Calu3 (cell line): ENCODE results near the gene SPPL2C. TPM values are rescaled to one million over a fixed set of nuclear protein-coding genes. Genes with fewer than 3 reads are reported as not detected.
A peak's percentile ranks its signal among the peaks of the same experiment; 100 is the strongest.

Experiments
- BruUV-seq: library from RNA; stranded (reverse); fragments of 400-500 nt; replicated peaks from 2 replicates; lab custom pipeline; 2021; lab: Mats Ljungman, UMichigan
- CTCF ChIA-PET: fragments of 300-600 bp; sonication (Branson Sonifier 250); formaldehyde crosslinking; loops from one replicate; lab custom pipeline; 2022; ENCODE audit warnings: antibody characterized with exemption; lab: Charles Lee
- DNase-seq: peaks from one replicate; pipeline ENCODE4 v3.0.0; 2022
- H3K27ac Mint-ChIP-seq: one replicate; pipeline ENCODE4 v1.8.0; 2022; ENCODE audit warnings: mixed read lengths; ENCODE audit not compliant: unreplicated experiment
- H3K27me3 Mint-ChIP-seq: one replicate; pipeline ENCODE4 v1.8.0; 2022; ENCODE audit warnings: mixed read lengths; ENCODE audit not compliant: unreplicated experiment
- H3K36me3 Mint-ChIP-seq: one replicate; pipeline ENCODE4 v1.8.0; 2022; ENCODE audit warnings: mild to moderate bottlenecking, moderate library complexity, mixed read lengths; ENCODE audit not compliant: insufficient read depth, unreplicated experiment
- H3K4me1 Mint-ChIP-seq: one replicate; pipeline ENCODE4 v1.8.0; 2022; ENCODE audit warnings: mild to moderate bottlenecking, low read depth, mixed read lengths; ENCODE audit not compliant: unreplicated experiment
- H3K4me3 Mint-ChIP-seq: one replicate; pipeline ENCODE4 v1.8.0; 2022; ENCODE audit warnings: mild to moderate bottlenecking, low read depth, moderate library complexity, mixed read lengths; ENCODE audit not compliant: unreplicated experiment
- H3K9me3 Mint-ChIP-seq: one replicate; pipeline ENCODE4 v1.8.0; 2022; ENCODE audit warnings: low read depth, mixed read lengths; ENCODE audit not compliant: unreplicated experiment
- CTCF ChIP-seq: fragments of 200-600 bp; IDR thresholded peaks from one replicate; pipeline ENCODE4 v1.8.0; 2022; ENCODE audit warnings: antibody characterized with exemption; ENCODE audit not compliant: unreplicated experiment
- intact Hi-C: fragments of 100-400 bp; cut with micrococcal nuclease; formaldehyde crosslinking; loops from one replicate; pipeline ENCODE4 v1.10.0; 2022; ENCODE audit not compliant: unreplicated experiment
- total RNA-seq: library from RNA; stranded (reverse); gene quantifications from 2 replicates; pipeline ENCODE4 v1.2.3, GENCODE V29; 2022

SPPL2C gene
- total RNA-seq, 1 experiment from 2014 or later: not detected

- Mint-ChIP-seq H3K9me3 (no peaks in the 10 kb centered on the region), H3K27ac (peak within 1 kb of the TSS; percentile 69), H3K27me3 (peaks cover 77% of the 10 kb centered on the region), H3K4me1 (no peaks in the 10 kb centered on the region), H3K4me3 (peak within 1 kb of the TSS; percentile 87), H3K36me3 (peaks cover 25% of the 10 kb centered on the region)
- DNase-seq: peak; percentile 99
- CTCF ChIA-PET: interaction anchor here (0.6 to 1.6 kb wide), 7 partner anchors 13 to 299 kb away, joined by 3 to 5 read pairs (median 3); partner anchors contain the start of gene KANSL1
- intact Hi-C loops: no loop called here
- peak; percentile 97 for TF ChIP-seq CTCF
- BruUV-seq: no TSS peak
Observed at GRCh38 chr17:45894022-45894784, 49.5 kb downstream of the SPPL2C start, which contains the start of gene MAPT. MAPT (plus strand) TSS chr17:45894554; CDS start chr17:45962338, 67,784 bp downstream.

- TF ChIP-seq CTCF: peak; percentile 16
- CTCF ChIA-PET: interaction anchor here (0.9 kb wide), 1 partner anchor 12 kb away, joined by 3 read pairs; no protein-coding TSS in a partner anchor
- H3K27ac Mint-ChIP-seq: no peak overlapping the region
Observed at GRCh38 chr17:45895304-45895968, 50.8 kb downstream of the SPPL2C start.

GRCh38 chr17:45895969-45896785 lies 51.5 kb downstream of the SPPL2C start:
- H3K27me3 Mint-ChIP-seq: peaks cover 77% of the 10 kb centered on the region
- BruUV-seq: no TSS peak
- intact Hi-C loops: no loop called here

More at GRCh38 chr17:45895304-45895968, 50.8 kb downstream of the SPPL2C start:
- no TSS peak for BruUV-seq
- Mint-ChIP-seq H3K4me3 (peak overlapping the region; percentile 87), H3K4me1 (no peaks in the 10 kb centered on the region), H3K36me3 (peaks cover 25% of the 10 kb centered on the region), H3K9me3 (no peaks in the 10 kb centered on the region), H3K27me3 (peaks cover 77% of the 10 kb centered on the region)
- intact Hi-C loops: no loop called here
- DNase-seq: peak; percentile 39

More at GRCh38 chr17:45895969-45896785, 51.5 kb downstream of the SPPL2C start:
- CTCF ChIA-PET: no interaction called here
- Mint-ChIP-seq H3K27ac (no peak overlapping the region), H3K4me1 (no peaks in the 10 kb centered on the region), H3K9me3 (no peaks in the 10 kb centered on the region), H3K4me3 (peak overlapping the region; percentile 87), H3K36me3 (peaks cover 25% of the 10 kb centered on the region)
- no peak for TF ChIP-seq CTCF
- DNase-seq: no peak

Other genes starting within 250 kb of the SPPL2C start
- gene CRHR1, start 60.6 kb upstream of the SPPL2C start, total RNA-seq: not detected in 2 replicates
- gene MAPT, start 49.7 kb downstream of the SPPL2C start, total RNA-seq: 1.1 and 1.6 TPM in 2 replicates
- not detected in 2 replicates for gene STH, start 154.4 kb downstream of the SPPL2C start, total RNA-seq